OCI-LY1 (cell line): ENCODE measurements around the gene MOV10.

Source experiments
- H2AFZ ChIP-seq: fragments of 200-600 bp; sonication (generic), shearing (Covaris generic); 2 replicates; pipeline ENCODE4 v1.6.0; 2014; ENCODE audit warnings: antibody characterized with exemption, mild to moderate bottlenecking, low read length
- H3F3A ChIP-seq: fragments of 200-600 bp; sonication (generic), shearing (Covaris generic); 2 replicates; pipeline ENCODE4 v1.6.0; 2014; ENCODE audit warnings: mild to moderate bottlenecking, antibody characterized with exemption, low read length, moderate library complexity; ENCODE audit not compliant: insufficient read depth
- H3K27ac ChIP-seq: fragments of 200-600 bp; sonication (generic); 2 replicates; pipeline ENCODE4 v1.5.1; 2014; ENCODE audit warnings: low read length, mixed run types, mild to moderate bottlenecking, low read depth; ENCODE audit not compliant: poor library complexity, severe bottlenecking
- H3K27me3 ChIP-seq: fragments of 200-600 bp; sonication (generic); 2 replicates; pipeline ENCODE4 v1.6.0; 2014; ENCODE audit warnings: antibody characterized with exemption, mild to moderate bottlenecking, low read length, moderate library complexity; ENCODE audit not compliant: insufficient read depth
- H3K36me3 ChIP-seq: fragments of 200-600 bp; sonication (generic); 2 replicates; pipeline ENCODE4 v1.6.1; 2014; ENCODE audit warnings: mild to moderate bottlenecking, antibody characterized with exemption, low read length, moderate library complexity, mixed read lengths; ENCODE audit not compliant: insufficient read depth
- H3K4me1 ChIP-seq: fragments of 200-600 bp; sonication (generic); 2 replicates; pipeline ENCODE4 v1.5.1; 2014; ENCODE audit warnings: mild to moderate bottlenecking, low read length, moderate library complexity; ENCODE audit not compliant: insufficient read depth, severe bottlenecking
- H3K4me2 ChIP-seq: fragments of 200-600 bp; sonication (generic), shearing (Covaris generic); 2 replicates; pipeline ENCODE4 v1.6.1; 2014; ENCODE audit warnings: low read length
- H3K4me3 ChIP-seq: fragments of 200-600 bp; sonication (generic); 2 replicates; pipeline ENCODE4 v1.5.1; 2014; ENCODE audit warnings: low read length, low read depth, mild to moderate bottlenecking, mixed read lengths; ENCODE audit not compliant: poor library complexity, severe bottlenecking
- H3K79me2 ChIP-seq: fragments of 200-600 bp; shearing (Covaris generic); 2 replicates; pipeline ENCODE4 v1.6.1; 2016; ENCODE audit warnings: mixed run types, low read length, mixed read lengths; ENCODE audit not compliant: insufficient read depth
- H3K9ac ChIP-seq: fragments of 200-600 bp; sonication (generic), shearing (Covaris generic); 2 replicates; pipeline ENCODE4 v1.6.1; 2014; ENCODE audit warnings: mild to moderate bottlenecking, low read length, mixed read lengths
- H3K9me2 ChIP-seq: fragments of 200-600 bp; sonication (generic), shearing (Covaris generic); 2 replicates; pipeline ENCODE4 v1.6.1; 2014; ENCODE audit warnings: low read depth, mild to moderate bottlenecking, low read length, mixed read lengths
- H3K9me3 ChIP-seq: fragments of 200-600 bp; shearing (Covaris generic); 2 replicates; pipeline ENCODE4 v1.6.1; 2014; ENCODE audit warnings: low read length, mixed read lengths
- H4K20me1 ChIP-seq: fragments of 200-600 bp; sonication (generic), shearing (Covaris generic); 2 replicates; pipeline ENCODE4 v1.6.0; 2016; ENCODE audit warnings: mild to moderate bottlenecking, low read length; ENCODE audit not compliant: insufficient read depth
- CTCF ChIP-seq: fragments of 200-600 bp; sonication (generic), shearing (Covaris generic); IDR thresholded peaks from 2 replicates; pipeline ENCODE4 v1.5.1; 2017; ENCODE audit warnings: mild to moderate bottlenecking, antibody characterized with exemption, low read length, moderate library complexity, mixed read lengths
- EZH2 ChIP-seq: fragments of 200-600 bp; sonication (generic), shearing (Covaris generic); IDR thresholded peaks from 2 replicates; pipeline ENCODE4 v1.8.0; 2017; ENCODE audit warnings: borderline replicate concordance, mixed run types, mild to moderate bottlenecking, antibody characterized with exemption, low read length, moderate library complexity, mixed read lengths

The MOV10 gene

GRCh38 chr1:112665857-112666256, 8.6 kb upstream of the MOV10 start:
- Histone ChIP-seq H3K79me2 (no peaks in the 10 kb centered on the region), H3K27me3 (no peaks in the 10 kb centered on the region), H3K36me3 (peaks cover 98% of the 10 kb centered on the region), H3K9me2 (no peaks in the 10 kb centered on the region), H3K9ac (no peak overlapping the region), H4K20me1 (no peaks in the 10 kb centered on the region), H3K4me2 (no peak overlapping the region), H3K27ac (no peak overlapping the region), H2AFZ (no peak overlapping the region), H3F3A (no peaks in the 10 kb centered on the region; the same call in 1 of the 2 replicates), H3K4me1 (no peaks in the 10 kb centered on the region), H3K9me3 (no peaks in the 10 kb centered on the region), H3K4me3 (no peak overlapping the region)
- TF ChIP-seq EZH2 (no peak), CTCF (no peak)

- H3K4me3 ChIP-seq: no peak overlapping the region
- no peaks in the 10 kb centered on the region for H3K9me2 ChIP-seq
- TF ChIP-seq EZH2: no peak
- TF ChIP-seq CTCF: no peak
- H3K79me2 ChIP-seq: no peaks in the 10 kb centered on the region
- H3K9ac ChIP-seq: no peak overlapping the region
- no peaks in the 10 kb centered on the region for H3K4me1 ChIP-seq
- no peaks in the 10 kb centered on the region for H3K9me3 ChIP-seq
- no peak overlapping the region for H3K4me2 ChIP-seq
- no peaks in the 10 kb centered on the region for H3K27me3 ChIP-seq
- H3K36me3 ChIP-seq: peaks cover 98% of the 10 kb centered on the region
- H4K20me1 ChIP-seq: no peaks in the 10 kb centered on the region
- H3F3A ChIP-seq: no peaks in the 10 kb centered on the region; the same call in 1 of the 2 replicates
- H3K27ac ChIP-seq: no peak overlapping the region
- no peak overlapping the region for H2AFZ ChIP-seq
Observed at GRCh38 chr1:112666946-112667345, 7.5 kb upstream of the MOV10 start.

GRCh38 chr1:112672009-112672408, 2.5 kb upstream of the MOV10 start:
- no peaks in the 10 kb centered on the region for H3K27me3 ChIP-seq
- H4K20me1 ChIP-seq: no peaks in the 10 kb centered on the region
- no peaks in the 10 kb centered on the region for H3K79me2 ChIP-seq
- H3K9me3 ChIP-seq: no peaks in the 10 kb centered on the region
- no peaks in the 10 kb centered on the region for H3K9me2 ChIP-seq
- H3K4me2 ChIP-seq: no peak overlapping the region
- H3F3A ChIP-seq: no peaks in the 10 kb centered on the region; the same call in 1 of the 2 replicates
- no peak overlapping the region for H3K9ac ChIP-seq
- H3K36me3 ChIP-seq: peaks cover 54% of the 10 kb centered on the region
- H2AFZ ChIP-seq: no peak overlapping the region
- no peak overlapping the region for H3K4me3 ChIP-seq
- H3K27ac ChIP-seq: no peak overlapping the region
- peaks cover 33% of the 10 kb centered on the region for H3K4me1 ChIP-seq
- TF ChIP-seq EZH2 (no peak), CTCF (no peak)
